H1 (cell line): ENCODE data around the gene PRDX3.
"Not testable (repeated sequence)": the region's sequence is repeated elsewhere in the genome, so short reads cannot be mapped to it uniquely, and the experiment has no call there.

Experiments used
- POLR2A ChIP-seq, 2 experiments: IDR thresholded peaks; 1 replicate in 1 of 2; 2 replicates in 1 of 2; pipeline ENCODE4 v1.6.1; 2011; ENCODE audit warnings: low read depth in 2 of 2, low read length in 2 of 2, mild to moderate bottlenecking in 2 of 2; ENCODE audit errors: control extremely low read depth in 1 of 2
- TF ChIP-seq, protein P1 (sequence below), 3 experiments: IDR thresholded peaks; 1 replicate in 2 of 3; 2 replicates in 1 of 3; pipeline versions ENCODE4 v1.5.1 to v1.6.1; 2011; ENCODE audit warnings: low read length in 3 of 3, mild to moderate bottlenecking in 3 of 3, inconsistent platforms in 2 of 3, low read depth in 1 of 3, moderate library complexity in 1 of 3; ENCODE audit not compliant: insufficient read depth in 1 of 3; ENCODE audit errors: control extremely low read depth in 1 of 3

DNA sequence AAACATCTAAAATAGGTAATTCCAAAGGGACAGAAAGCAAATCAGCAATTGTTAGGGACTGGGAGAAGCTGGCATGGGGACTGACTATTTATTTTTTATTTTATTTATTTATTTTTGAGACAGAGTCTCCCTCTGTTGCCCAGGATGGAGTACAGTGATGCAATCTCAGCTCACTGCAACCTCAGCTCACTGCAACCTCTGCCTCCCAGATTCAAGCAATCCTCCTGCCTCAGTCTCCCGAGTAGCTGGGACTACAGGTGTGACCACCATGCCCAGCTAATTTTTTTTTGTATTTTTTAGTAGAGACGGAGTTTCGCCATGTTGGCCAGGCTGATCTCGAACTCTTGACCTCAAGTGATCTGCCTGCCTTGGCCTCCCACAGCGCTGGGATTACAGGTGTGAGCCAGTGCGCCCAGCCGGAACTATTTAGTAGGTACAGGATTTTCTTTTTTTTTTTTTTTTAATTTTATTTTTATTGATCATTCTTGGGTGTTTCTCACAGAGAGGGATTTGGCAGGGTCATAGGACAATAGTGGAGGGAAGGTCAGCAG lies 2.3 kb upstream of the PRDX3 start:
- TF ChIP-seq, protein P1, sequence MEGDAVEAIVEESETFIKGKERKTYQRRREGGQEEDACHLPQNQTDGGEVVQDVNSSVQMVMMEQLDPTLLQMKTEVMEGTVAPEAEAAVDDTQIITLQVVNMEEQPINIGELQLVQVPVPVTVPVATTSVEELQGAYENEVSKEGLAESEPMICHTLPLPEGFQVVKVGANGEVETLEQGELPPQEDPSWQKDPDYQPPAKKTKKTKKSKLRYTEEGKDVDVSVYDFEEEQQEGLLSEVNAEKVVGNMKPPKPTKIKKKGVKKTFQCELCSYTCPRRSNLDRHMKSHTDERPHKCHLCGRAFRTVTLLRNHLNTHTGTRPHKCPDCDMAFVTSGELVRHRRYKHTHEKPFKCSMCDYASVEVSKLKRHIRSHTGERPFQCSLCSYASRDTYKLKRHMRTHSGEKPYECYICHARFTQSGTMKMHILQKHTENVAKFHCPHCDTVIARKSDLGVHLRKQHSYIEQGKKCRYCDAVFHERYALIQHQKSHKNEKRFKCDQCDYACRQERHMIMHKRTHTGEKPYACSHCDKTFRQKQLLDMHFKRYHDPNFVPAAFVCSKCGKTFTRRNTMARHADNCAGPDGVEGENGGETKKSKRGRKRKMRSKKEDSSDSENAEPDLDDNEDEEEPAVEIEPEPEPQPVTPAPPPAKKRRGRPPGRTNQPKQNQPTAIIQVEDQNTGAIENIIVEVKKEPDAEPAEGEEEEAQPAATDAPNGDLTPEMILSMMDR (IDR thresholded peaks at IDR 0.05; ENCODE audit: control extremely low read depth in 1 of 3, insufficient read depth in 1 of 3, low read depth in 1 of 3, low read length in 3 of 3): not testable (repeated sequence)
- TF ChIP-seq POLR2A (IDR thresholded peaks at IDR 0.05; ENCODE audit: control extremely low read depth in 1 of 2, low read depth in 2 of 2, low read length in 2 of 2): not testable (repeated sequence)
